Astrocyte of the hippocampus (primary cell): ENCODE data around the gene CIT.

Experiments used
- DNase-seq: peaks from one replicate; pipeline ENCODE4 v3.0.0; 2011; ENCODE audit warnings: low read depth, low spot score

CIT gene

DNA sequence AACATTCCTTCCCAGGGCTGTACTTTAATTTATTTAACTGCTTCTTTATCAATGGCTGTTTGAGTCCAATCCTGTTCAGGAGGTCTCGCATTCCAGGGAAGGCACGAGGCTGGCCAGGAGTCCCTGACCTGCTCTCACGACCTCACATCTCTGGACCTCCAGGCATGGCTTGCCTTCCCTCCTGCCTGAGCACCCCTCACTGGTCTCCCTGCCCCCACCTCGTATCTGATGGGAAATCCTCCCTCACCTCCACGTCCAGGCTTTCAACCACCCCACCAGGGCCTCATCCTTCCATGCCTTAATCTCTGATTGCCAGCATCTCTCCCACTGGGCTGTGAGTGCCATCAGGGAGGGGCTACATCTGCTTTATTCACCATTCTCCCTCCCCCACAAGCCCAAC lies 180.2 kb downstream of the CIT start:
- no peak for DNase-seq

DNA sequence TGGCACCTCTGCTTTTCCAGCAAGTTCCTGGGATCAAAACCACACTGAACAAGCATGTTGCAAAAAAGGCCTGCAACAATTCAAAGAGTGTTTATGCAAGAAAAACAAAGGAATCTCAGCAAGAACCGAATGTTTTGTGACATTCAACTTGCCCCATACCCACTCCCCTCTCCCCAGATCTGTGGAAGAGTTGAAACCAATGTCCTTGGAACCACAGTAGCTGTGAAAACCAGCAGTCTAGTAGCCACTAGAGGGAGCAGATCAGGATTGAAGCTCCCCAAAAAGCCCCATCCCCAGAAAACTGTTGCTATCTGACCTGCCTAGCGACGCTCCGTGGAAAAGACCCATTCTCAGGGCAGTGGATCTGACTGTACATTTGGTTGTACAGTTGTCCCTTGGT lies 182.1 kb downstream of the CIT start:
- DNase-seq: peak; percentile 16

- no peak for DNase-seq
Measured at GRCh38 chr12:119694111-119694510, 183.0 kb downstream of the CIT start.

- no peak for DNase-seq
Measured at GRCh38 chr12:119693511-119693910, 183.6 kb downstream of the CIT start.

GRCh38 chr12:119692997-119693396 lies 184.1 kb downstream of the CIT start:
- peak; percentile 81 for DNase-seq

- no peak for DNase-seq
Measured at GRCh38 chr12:119692410-119692809, 184.7 kb downstream of the CIT start.

DNA sequence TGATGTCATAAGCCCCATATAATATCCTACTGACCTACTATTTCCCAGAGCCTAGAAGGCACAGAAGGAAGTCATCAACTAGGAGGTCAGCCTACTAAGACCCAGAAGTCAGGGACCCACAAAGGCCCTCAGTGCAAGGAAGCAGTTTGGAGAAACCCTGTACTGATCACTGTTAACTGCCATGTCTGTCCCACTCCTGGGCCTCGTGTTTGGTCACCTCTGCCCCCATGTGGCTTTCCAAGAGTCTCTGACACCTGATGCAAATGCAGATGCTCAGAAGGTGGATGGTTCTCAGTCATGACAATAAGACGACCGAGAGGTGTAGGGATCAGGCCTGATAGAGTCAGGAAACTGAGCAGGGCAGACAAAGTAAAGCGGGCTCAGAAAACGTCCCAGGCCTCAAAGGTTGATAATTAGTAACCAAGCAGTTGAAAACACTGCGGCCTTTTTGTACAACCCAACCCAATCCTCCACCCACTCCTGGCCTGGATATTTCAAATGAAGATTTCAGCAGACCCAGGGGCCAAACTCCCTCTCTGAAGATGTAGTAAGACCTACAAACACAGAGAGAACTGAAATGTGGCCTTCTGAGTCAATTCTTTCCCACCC lies 185.8 kb downstream of the CIT start:
- DNase-seq: no peak

DNA sequence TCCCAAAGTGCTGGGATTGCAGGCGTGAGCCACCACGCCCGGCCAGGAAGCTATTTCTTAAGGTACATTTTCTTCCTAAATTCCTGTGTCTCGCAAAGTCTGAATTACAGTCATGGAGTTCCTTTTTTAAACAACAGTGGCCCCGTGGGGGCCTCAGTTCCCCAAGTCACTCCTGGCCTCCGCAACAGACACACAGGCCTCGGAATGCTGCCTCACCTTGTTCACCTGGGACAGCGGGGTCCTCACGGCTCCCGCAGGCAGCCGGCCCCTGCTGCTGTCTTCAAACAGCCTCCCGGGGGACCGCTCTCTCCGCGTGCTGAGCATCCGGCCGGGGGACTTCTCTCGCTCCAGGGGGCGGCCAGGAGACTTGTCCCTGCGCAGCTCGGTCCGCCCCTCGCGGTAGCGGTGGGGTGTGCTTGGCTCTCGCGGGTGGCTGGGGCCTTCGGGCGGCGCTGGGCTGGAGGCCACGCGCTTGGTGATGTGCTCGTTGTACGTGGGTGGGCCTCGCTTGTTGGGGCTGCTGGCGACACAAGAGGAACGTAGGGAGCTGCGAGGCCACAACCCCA lies 187.1 kb downstream of the CIT start:
- DNase-seq: no peak

DNA sequence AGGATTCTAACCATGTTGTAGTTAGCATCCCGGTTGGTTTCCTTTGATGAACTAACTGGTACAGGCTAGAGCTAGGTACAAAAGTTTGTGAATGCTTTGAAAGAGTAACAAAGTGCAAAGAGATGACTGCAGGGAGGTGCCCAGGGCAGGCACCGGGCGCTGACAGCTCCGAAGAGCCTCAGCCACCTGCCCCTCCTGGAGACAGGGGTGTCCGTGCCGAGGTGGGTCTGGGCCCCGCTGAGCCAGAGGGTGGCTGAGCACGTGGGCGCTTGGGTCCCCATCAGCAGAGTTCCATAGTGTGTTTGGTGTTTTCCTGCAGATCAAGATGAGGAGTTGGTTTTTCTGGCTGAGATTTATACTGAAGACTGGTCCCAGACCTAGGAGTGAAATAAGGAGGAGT lies 189.2 kb downstream of the CIT start:
- DNase-seq: no peak

DNA sequence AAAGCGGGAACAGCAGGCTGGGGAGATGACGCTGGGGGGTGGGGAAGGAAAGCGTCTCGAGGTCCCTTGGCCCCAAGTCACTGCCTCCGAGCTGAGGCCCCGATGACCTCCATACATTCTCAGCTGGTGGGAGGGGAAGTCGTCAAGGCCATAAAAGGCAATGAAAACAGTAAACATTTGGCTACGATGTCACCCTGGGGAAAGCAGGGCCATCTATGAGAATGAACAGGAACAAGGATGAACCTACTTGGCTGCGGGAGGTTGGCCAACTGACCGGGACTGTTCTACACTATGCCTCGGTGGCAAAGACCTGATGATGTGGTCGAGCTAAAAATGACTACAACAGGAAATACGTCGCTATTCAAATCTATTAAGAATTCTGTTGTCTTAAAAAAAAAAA lies 189.7 kb downstream of the CIT start:
- DNase-seq: no peak

- no peak for DNase-seq
Measured at GRCh38 chr12:119686776-119687175, 190.3 kb downstream of the CIT start.

- DNase-seq: no peak
Measured at GRCh38 chr12:119686355-119686754, 190.8 kb downstream of the CIT start.

GRCh38 chr12:119685375-119685774 lies 191.7 kb downstream of the CIT start:
- no peak for DNase-seq

GRCh38 chr12:119684711-119685369 lies 192.3 kb downstream of the CIT start:
- peak; percentile 12 for DNase-seq

GRCh38 chr12:119683816-119684215 lies 193.3 kb downstream of the CIT start:
- no peak for DNase-seq

- DNase-seq: peak; percentile 23
Measured at GRCh38 chr12:119683413-119683812, 193.7 kb downstream of the CIT start.

GRCh38 chr12:119682639-119683252 lies 194.4 kb downstream of the CIT start:
- DNase-seq: no peak

DNA sequence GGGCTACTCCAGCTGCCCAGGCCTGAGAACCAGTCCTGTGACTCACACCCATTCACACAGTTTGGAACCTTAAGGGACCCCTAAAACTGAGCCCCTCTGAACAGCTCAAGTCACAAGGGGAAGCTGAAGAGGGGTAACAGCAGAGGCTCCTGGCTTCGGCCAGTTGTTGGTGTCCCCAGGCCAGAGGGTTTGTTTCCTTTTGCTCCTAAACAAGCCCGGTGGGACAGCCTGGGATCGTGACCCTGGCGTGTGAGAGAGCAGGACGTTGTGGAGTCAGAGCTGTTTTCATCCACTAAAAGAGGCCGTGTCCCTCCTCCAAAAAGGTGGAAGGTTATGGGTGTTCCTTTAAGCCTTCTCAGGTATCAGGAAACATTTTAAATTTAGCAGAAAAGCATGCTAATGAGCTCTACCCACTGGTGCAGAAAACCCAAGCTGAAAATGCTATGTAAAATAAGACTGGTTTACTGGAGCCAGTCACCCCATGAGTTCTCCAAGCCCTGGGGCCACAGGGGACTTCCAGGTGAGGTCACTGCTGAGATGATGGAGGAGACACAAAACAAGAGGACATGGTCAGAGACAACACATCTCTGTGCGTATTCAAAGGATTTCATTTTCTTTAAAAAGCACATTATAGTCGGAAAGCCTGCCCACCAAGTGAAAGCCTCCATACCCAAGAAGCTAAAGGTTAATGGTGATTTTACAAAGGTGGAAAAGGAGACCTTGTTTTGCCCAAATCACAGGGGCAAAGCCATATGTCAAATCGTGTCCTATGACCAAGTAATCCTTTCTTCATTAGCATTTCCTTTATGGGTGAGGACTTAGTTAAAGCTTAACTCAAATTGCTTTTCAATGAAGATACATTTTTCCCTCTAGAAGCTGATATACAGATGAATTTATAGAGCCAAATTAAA lies 195.1 kb downstream of the CIT start:
- no peak for DNase-seq

- no peak for DNase-seq
Measured at GRCh38 chr12:119681111-119681510, 196.0 kb downstream of the CIT start.

DNA sequence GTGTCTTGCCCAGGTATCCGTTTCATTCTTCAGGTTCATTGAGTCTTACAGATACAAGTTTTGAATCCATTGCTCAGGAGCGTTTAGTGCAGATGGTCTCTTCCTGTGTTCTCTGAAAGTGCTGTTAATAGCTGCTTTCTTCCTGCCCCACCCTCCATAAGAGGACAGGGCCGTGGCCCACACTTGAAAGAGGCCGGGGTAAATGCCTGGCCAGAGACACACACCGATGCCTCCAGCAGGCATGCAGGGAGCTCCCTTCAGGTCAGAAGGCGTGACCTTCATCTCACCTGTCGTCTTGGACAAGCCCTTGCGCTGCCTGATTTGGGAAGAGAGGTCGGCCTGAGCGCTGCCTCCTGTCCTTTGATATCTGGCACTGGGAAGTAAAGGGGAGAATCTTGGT lies 197.6 kb downstream of the CIT start:
- no peak for DNase-seq

GRCh38 chr12:119679081-119679480 lies 198.0 kb downstream of the CIT start:
- no peak for DNase-seq

GRCh38 chr12:119678459-119678858 lies 198.7 kb downstream of the CIT start:
- DNase-seq: peak; percentile 38
